Panc1 (cell line): ENCODE measurements around the gene IGFBP3. TPM values are rescaled to one million over a fixed set of nuclear protein-coding genes. Genes with fewer than 3 reads are reported as not detected.

ENCODE experiments used
- ATAC-seq: fragments of 200-7000 bp; cut with Tn5 transposase; 2 replicates; pipeline ENCODE4 v1.9.1; 2020; ENCODE audit warnings: mild to moderate bottlenecking, moderate library complexity
- Bru-seq: library from RNA; stranded (reverse); fragments of 400-500 nt; gene quantifications from one replicate; lab custom pipeline; 2021; lab: Mats Ljungman, UMichigan
- BruChase-seq, 2 experiments: library from RNA; stranded (reverse); fragments of 400-500 nt; gene quantifications; one replicate each; lab custom pipeline; 2021; lab: Mats Ljungman, UMichigan
- BruUV-seq: library from RNA; stranded (reverse); fragments of 400-500 nt; replicated peaks from 2 replicates; lab custom pipeline; 2021; lab: Mats Ljungman, UMichigan
- CTCF ChIA-PET: fragments of 300-600 bp; sonication (Branson Sonifier 250); formaldehyde crosslinking; loops from one replicate; lab custom pipeline; 2022; ENCODE audit warnings: antibody characterized with exemption; lab: Charles Lee
- POLR2A ChIA-PET: fragments of 300-600 bp; sonication (Branson Sonifier 250); formaldehyde crosslinking; loops from one replicate; lab custom pipeline; 2022; ENCODE audit warnings: antibody characterized with exemption; lab: Charles Lee
- DNase-seq: peaks from one replicate; pipeline ENCODE4 v3.0.0-alpha.2; 2010; ENCODE audit warnings: low read depth, low spot score
- H3K27ac ChIP-seq: 2 replicates; pipeline ENCODE4 v1.5.1; 2011; ENCODE audit warnings: mild to moderate bottlenecking, low read length, inconsistent platforms
- H3K27me3 ChIP-seq: fragments of 200-500 bp; sonication (Bioruptor generic); 2 replicates; pipeline ENCODE4 v1.6.0; 2014; ENCODE audit warnings: low read length, inconsistent platforms; ENCODE audit not compliant: control insufficient read depth, insufficient read depth
- H3K36me3 ChIP-seq: fragments of 200-500 bp; sonication (Bioruptor generic); 2 replicates; pipeline ENCODE4 v1.5.1; 2014; ENCODE audit warnings: inconsistent platforms, mild to moderate bottlenecking, low read length, moderate library complexity; ENCODE audit not compliant: control insufficient read depth, insufficient read depth
- H3K4me1 ChIP-seq: 2 replicates; pipeline ENCODE4 v1.5.1; 2011; ENCODE audit warnings: inconsistent platforms, mild to moderate bottlenecking, low read length, moderate library complexity; ENCODE audit not compliant: control insufficient read depth, insufficient read depth
- H3K4me3 ChIP-seq, 2 experiments: 2 replicates each; pipeline ENCODE4 v1.5.1; 2011 to 2012; ENCODE audit warnings: low read depth in 2 of 2, low read length in 2 of 2, mild to moderate bottlenecking in 2 of 2, inconsistent platforms in 1 of 2, moderate library complexity in 1 of 2
- H3K9me3 ChIP-seq: fragments of 200-500 bp; sonication (Bioruptor generic); 2 replicates; pipeline ENCODE4 v1.5.1; 2014; ENCODE audit warnings: low read depth, mild to moderate bottlenecking, inconsistent platforms, low read length, moderate library complexity; ENCODE audit not compliant: control insufficient read depth, insufficient read depth
- CTCF ChIP-seq: fragments of 450-650 bp; IDR thresholded peaks from 2 replicates; pipeline ENCODE4 v1.5.1; 2017; ENCODE audit warnings: mild to moderate bottlenecking
- POLR2AphosphoS5 ChIP-seq: IDR thresholded peaks from 2 replicates; pipeline ENCODE4 v1.6.1; 2012; ENCODE audit warnings: mild to moderate bottlenecking, low read depth, low read length, moderate library complexity
- REST ChIP-seq, 2 experiments: IDR thresholded peaks; 2 replicates each; pipeline ENCODE4 v1.6.1; 2011 to 2012; ENCODE audit warnings: low read depth in 2 of 2, control low read depth in 1 of 2, low read length in 1 of 2, mild to moderate bottlenecking in 1 of 2, moderate library complexity in 1 of 2; ENCODE audit not compliant: insufficient read depth in 1 of 2
- SIN3A ChIP-seq: IDR thresholded peaks from 2 replicates; pipeline ENCODE4 v1.6.1; 2012; ENCODE audit warnings: low read depth, mild to moderate bottlenecking, low read length, moderate library complexity, borderline replicate concordance; ENCODE audit not compliant: insufficient read depth
- TCF7L2 ChIP-seq: IDR thresholded peaks from 2 replicates; pipeline ENCODE4 v1.6.1; 2011; ENCODE audit warnings: mild to moderate bottlenecking, low read depth, low read length, inconsistent platforms
- in situ Hi-C: cut with HindIII; loops from 2 replicates; pipeline ENCODE4 v1.10.0; 2016; ENCODE audit warnings: low sequenced_read_pairs, low pct_unique_long_range_greater_than_20kb
- intact Hi-C: fragments of 100-400 bp; cut with micrococcal nuclease; formaldehyde crosslinking; loops from one replicate; pipeline ENCODE4 v1.10.0; 2022; ENCODE audit not compliant: unreplicated experiment
- long read RNA-seq: library from polyadenylated mRNA; unstranded; transcript quantifications from one replicate; pipeline ENCODE4 v2.0.0, GENCODE V29; 2021; ENCODE audit not compliant: unreplicated experiment
- polyA plus RNA-seq: library from polyadenylated mRNA; unstranded; fragments of >200 nt; gene quantifications from one replicate; pipeline ENCODE4 v1.2.1, GENCODE V29; 2012; ENCODE audit warnings: missing spikeins; ENCODE audit not compliant: insufficient read length
- total RNA-seq: library from RNA; stranded (reverse); gene quantifications from one replicate; pipeline ENCODE4 v1.2.1, GENCODE V29; 2021; ENCODE audit not compliant: unreplicated experiment

IGFBP3 gene
- 6.0 TPM for total RNA-seq
- polyA plus RNA-seq, result 11.4 TPM
- percentile 37 among the genes with signal in this experiment for Bru-seq, nascent RNA
- BruChase-seq, experiment 1, labeled RNA remaining after a 2-hour chase, result percentile 40 among the genes with signal in this experiment
- percentile 51 among the genes with signal in this experiment for BruChase-seq, experiment 2, labeled RNA remaining after a 6-hour chase
- long read RNA-seq, partial matches to known transcripts, result 0 of 3 reads
- long read RNA-seq, other reads (novel, unspliced or antisense), result 0 of 3 reads

GRCh38 chr7:45920502-45921380 lies at the start of gene IGFBP3:
Gene IGFBP3, minus strand, starts transcription at chr7:45921272. Its CDS starts 132 bp downstream, at chr7:45921140.
- H3K4me1 ChIP-seq, result peaks cover 14% of the 10 kb centered on the region; the same call in 1 of the 2 replicates

More at GRCh38 chr7:45920502-45921380, at the start of gene IGFBP3:
- in situ Hi-C loops (no loop called here), intact Hi-C loops (loop anchor here (5.0 to 10.0 kb wide), 3 partner anchors 212 to 1162 kb away; no protein-coding TSS in a partner anchor)
- POLR2A ChIA-PET, result no interaction called here
- Histone ChIP-seq H3K27me3 (peaks cover 15% of the 10 kb centered on the region), H3K9me3 (no peaks in the 10 kb centered on the region), H3K36me3 (no peaks in the 10 kb centered on the region), H3K4me3 (peak within 1 kb of the TSS; percentile 38 to 46), H3K27ac (no peak within 1 kb of the TSS)
- TF ChIP-seq POLR2AphosphoS5 (no peak), REST (IDR thresholded peaks at IDR 0.05; ENCODE audit: insufficient read depth in 1 of 2, low read depth in 2 of 2, low read length in 1 of 2) (no peak), TCF7L2 (no peak), CTCF (no peak), SIN3A (no peak)
- DNase-seq, result no peak
- peak; percentile 56 for ATAC-seq
- BruUV-seq, result no TSS peak
- CTCF ChIA-PET, result no interaction called here
